K562 (cell line): ENCODE data around the gene YOD1. TPM values are rescaled to one million over a fixed set of nuclear protein-coding genes. Genes with fewer than 3 reads are reported as not detected.

Experiments
- ATAC-seq: fragments of 200-7000 bp; cut with Tn5 transposase; 3 replicates; pipeline ENCODE4 v1.9.1; 2020; ENCODE audit warnings: moderate library complexity
- BruUV-seq: library from RNA; stranded (reverse); fragments of 400-500 nt; replicated peaks from 2 replicates; lab custom pipeline; 2021; lab: Mats Ljungman, UMichigan
- CTCF ChIA-PET: fragments of 300-600 bp; formaldehyde crosslinking; extraction: SDS; loops from one replicate; lab custom pipeline; 2021; ENCODE audit warnings: low intra/inter-chr PET ratio; lab: Yijun Ruan, JAX
- POLR2A ChIA-PET: fragments of 300-600, 350-650 bp; sonication (Branson Sonifier 250); formaldehyde crosslinking; extraction: SDS; loops from one replicate; lab custom pipeline; 2021; ENCODE audit warnings: antibody characterized with exemption, inconsistent platforms; lab: Yijun Ruan, JAX
- DNase-seq, 4 experiments: peaks; one replicate each; pipeline versions ENCODE4 v3.0.0 to v3.0.0-alpha.2; 2011 to 2018; ENCODE audit warnings: low spot score in 3 of 4, mixed read lengths in 3 of 4; ENCODE audit errors: extremely low read depth in 1 of 4
- FAIRE-seq: peaks from 2 replicates; lab custom pipeline; 2011; peaks lifted over from hg19 to GRCh38; lab: Jason Lieb, UNC
- H2AFZ ChIP-seq: 2 replicates; pipeline ENCODE4 v1.6.0; 2011; ENCODE audit warnings: low read depth, low read length, control low read depth, inconsistent platforms
- H3K27ac ChIP-seq: fragments of 200-600 bp; 3 replicates; pipeline ENCODE4 v1.8.0; 2011; ENCODE audit warnings: low read depth, mild to moderate bottlenecking, control low read depth, inconsistent platforms, low read length, moderate library complexity, mixed read lengths; ENCODE audit errors: extremely low read depth
- H3K27me3 ChIP-seq, 2 experiments: fragments of 300-600 bp in 1 of 2; 2 replicates in 1 of 2; 3 replicates in 1 of 2; pipeline versions ENCODE4 v1.6.0 to v1.8.0; 2011; ENCODE audit warnings: inconsistent platforms in 2 of 2, low read length in 2 of 2, mild to moderate bottlenecking in 1 of 2, mixed read lengths in 1 of 2, moderate library complexity in 1 of 2; ENCODE audit not compliant: control insufficient read depth in 2 of 2, insufficient read depth in 2 of 2
- H3K36me3 ChIP-seq: fragments of 300-600 bp; 3 replicates; pipeline ENCODE4 v1.8.0; 2011; ENCODE audit warnings: mild to moderate bottlenecking, low read length, inconsistent platforms; ENCODE audit not compliant: control insufficient read depth, insufficient read depth
- H3K4me1 ChIP-seq, 2 experiments: fragments of 200-600 bp in 1 of 2; replicated peaks in 1 of 2; 2 replicates in 1 of 2; 3 replicates in 1 of 2; pipeline versions ENCODE4 v1.5.1 to v1.8.0; 2011; ENCODE audit warnings: inconsistent platforms in 2 of 2, low read length in 2 of 2, mild to moderate bottlenecking in 1 of 2, mixed read lengths in 1 of 2, moderate library complexity in 1 of 2; ENCODE audit not compliant: control insufficient read depth in 2 of 2, insufficient read depth in 2 of 2
- H3K4me2 ChIP-seq: 2 replicates; pipeline ENCODE4 v1.6.1; 2011; ENCODE audit warnings: low read length, control low read depth, inconsistent platforms, mixed read lengths; ENCODE audit not compliant: insufficient read depth
- H3K4me3 ChIP-seq: fragments of 200-600 bp; sonication (generic), shearing (Covaris generic); 2 replicates; pipeline ENCODE4 v1.5.1; 2016; ENCODE audit warnings: control low read depth, inconsistent platforms
- H3K79me2 ChIP-seq: fragments of 200-600 bp; 3 replicates; pipeline ENCODE4 v1.8.0; 2011; ENCODE audit warnings: low read length, inconsistent platforms; ENCODE audit not compliant: control insufficient read depth, insufficient read depth
- H3K9ac ChIP-seq, 2 experiments: 2 replicates each; pipeline versions ENCODE4 v1.6.0 to v1.6.1; 2011; ENCODE audit warnings: low read depth in 2 of 2, low read length in 2 of 2, control low read depth in 1 of 2, inconsistent platforms in 1 of 2, mild to moderate bottlenecking in 1 of 2, mixed read lengths in 1 of 2; ENCODE audit not compliant: insufficient read depth in 1 of 2
- H3K9me1 ChIP-seq: one replicate; pipeline ENCODE4 v1.6.0; 2011; ENCODE audit warnings: inconsistent platforms, mild to moderate bottlenecking, low read length, moderate library complexity; ENCODE audit not compliant: control insufficient read depth, insufficient read depth
- H3K9me3 ChIP-seq: replicated peaks from 2 replicates; pipeline ENCODE4 v1.5.1; 2011; ENCODE audit warnings: low read depth, low read length, inconsistent platforms; ENCODE audit not compliant: control insufficient read depth, insufficient read depth
- H4K20me1 ChIP-seq: replicated peaks from 2 replicates; pipeline ENCODE4 v1.6.1; 2011; ENCODE audit warnings: low read length, inconsistent platforms, mixed read lengths; ENCODE audit not compliant: control insufficient read depth, insufficient read depth
- CAMTA2 ChIP-seq: fragments of 250-450 bp; sonication (Bioruptor Pico); conservative IDR thresholded peaks from 2 replicates; pipeline ENCODE4 v1.5.1; 2022
- FOXA1 ChIP-seq: fragments of 450-650 bp; IDR thresholded peaks from 2 replicates; pipeline ENCODE4 v1.6.1; 2016; ENCODE audit warnings: mild to moderate bottlenecking, borderline replicate concordance
- FOXO4 ChIP-seq: fragments of 450-650 bp; formaldehyde crosslinking; IDR thresholded peaks from 2 replicates; pipeline ENCODE4 v1.4.0; 2020; ENCODE audit warnings: mild to moderate bottlenecking, moderate library complexity
- GATAD2B ChIP-seq: fragments of 450-650 bp; IDR thresholded peaks from 2 replicates; pipeline ENCODE4 v1.6.1; 2017; ENCODE audit warnings: mild to moderate bottlenecking, borderline replicate concordance
- NCOR1 ChIP-seq: fragments of 450-650 bp; IDR thresholded peaks from 2 replicates; pipeline ENCODE4 v1.6.1; 2016; ENCODE audit warnings: mild to moderate bottlenecking, moderate library complexity
- TRIM28 ChIP-seq: fragments of 450-650 bp; IDR thresholded peaks from 2 replicates; pipeline ENCODE4 v1.6.1; 2017
- ZBTB34 ChIP-seq: fragments of 250-450 bp; sonication (Bioruptor Pico); IDR thresholded peaks from 2 replicates; pipeline ENCODE4 v1.8.0; 2021; ENCODE audit warnings: mild to moderate bottlenecking, moderate library complexity
- ZFX ChIP-seq: sonication (generic); formaldehyde crosslinking; IDR thresholded peaks from 2 replicates; pipeline ENCODE4 v1.8.0; 2022; ENCODE audit warnings: mild to moderate bottlenecking, missing genetic modification reagents, moderate library complexity
- WGBS: fragments of 100-300 bp; shearing (Covaris generic); methylation state at CpG from one replicate; pipeline ENCODE4 v1.1.6; 2016; ENCODE audit warnings: low coverage, mixed read lengths; ENCODE audit not compliant: insufficient coverage; ENCODE audit errors: missing lambda C conversion rate; 5-methylcytosine and 5-hydroxymethylcytosine counted together
- in situ Hi-C: fragments of 300-500 bp; cut with MboI; formaldehyde crosslinking; loops from 4 replicates; pipeline ENCODE4 v1.15.0; 2018; ENCODE audit warnings: inconsistent platforms, mixed read lengths
- intact Hi-C: fragments of 100-400 bp; cut with micrococcal nuclease; formaldehyde crosslinking; loops from 2 replicates; pipeline ENCODE4 v1.14.2; 2022
- polyA plus RNA-seq, 8 experiments: library from polyadenylated mRNA; depleted of rRNA in 4 of 8; stranded (reverse) in 5 of 8; unstranded in 3 of 8; fragments of >200 nt; fragmentation: Nextera tagmentation in 2 of 8; fragmentation: Illumina TruSeq in 1 of 8; extraction: Ambion mirVana in 2 of 8; extraction: Trizol in 1 of 8; gene quantifications; 2 replicates each; pipeline versions ENCODE4 v1.2.1 to v1.2.3, GENCODE V29; 2011 to 2014; ENCODE audit warnings: inconsistent platforms in 1 of 8, missing spikeins in 1 of 8
- total RNA-seq, 7 experiments: library from RNA; depleted of rRNA in 6 of 7; stranded (reverse); fragments of >200 nt in 6 of 7; fragmentation: Illumina TruSeq in 2 of 7; extraction: Trizol in 2 of 7; gene quantifications; 2 replicates each; pipeline versions ENCODE4 v1.2.1 to v1.2.3, GENCODE V29; 2011 to 2021; ENCODE audit warnings: low replicate concordance in 1 of 7

Gene YOD1
- total and polyA plus RNA-seq, 9 of the 15 experiments (the other 6 are each of a cell fraction or from before 2014, with no cell fraction given) = 18.2 to 78.1 (median 46.9) TPM

GRCh38 chr1:207072233-207072632 is 21.2 kb upstream of the YOD1 start:
- in situ Hi-C loops = loop anchor here (10.0 kb wide), 1 partner anchor 137 kb away; no protein-coding TSS in a partner anchor
- POLR2A ChIA-PET = interaction anchor here (0.9 to 1.8 kb wide), 4 partner anchors 11 to 125 kb away, joined by 3 to 9 read pairs (median 4); partner anchors contain the start of gene PFKFB2
- 88% methylated on average over 8 of the region's 8 CpGs for WGBS

More at GRCh38 chr1:207072233-207072632, 21.2 kb upstream of the YOD1 start:
- no peaks in the 10 kb centered on the region for H3K9me3 ChIP-seq
- H4K20me1 ChIP-seq = no peaks in the 10 kb centered on the region
- H3K27ac ChIP-seq = no peak overlapping the region
- CTCF ChIA-PET = no interaction called here
- FAIRE-seq = no peak
- no peak overlapping the region for H3K4me3 ChIP-seq
- no peak for ATAC-seq
- H3K27me3 ChIP-seq = no peaks in the 10 kb centered on the region
- no peaks in the 10 kb centered on the region for H3K79me2 ChIP-seq
- H3K36me3 ChIP-seq = peaks cover 55% of the 10 kb centered on the region
- no peak overlapping the region for H2AFZ ChIP-seq
- no peak overlapping the region for H3K9ac ChIP-seq
- H3K4me1 ChIP-seq = peaks cover 0 to 2% of the 10 kb centered on the region in 2 experiments; a peak in 2 of 5 replicates
- BruUV-seq = no TSS peak
- no peak overlapping the region for H3K4me2 ChIP-seq
- no peak for TF ChIP-seq GATAD2B
- no peak for TF ChIP-seq ZFX
- no peak for TF ChIP-seq CAMTA2 (CRISPR knock-in tag)
- no peak for TF ChIP-seq FOXA1
- no peak for TF ChIP-seq TRIM28
- TF ChIP-seq FOXO4 (CRISPR knock-in tag) = no peak
- no peak for TF ChIP-seq NCOR1
- TF ChIP-seq ZBTB34 (CRISPR knock-in tag) = no peak
- intact Hi-C loops = loop anchor here (10.0 kb wide), 2 partner anchors 257 to 597 kb away; partner anchors contain the start of gene IKBKE
- DNase-seq = no peak
- no peaks in the 10 kb centered on the region for H3K9me1 ChIP-seq
